H1 (cell line): Measurements from ENCODE around the gene PLA2G4E. TPM values are rescaled to one million over a fixed set of nuclear protein-coding genes. Genes with fewer than 3 reads are reported as not detected.

Experiments used
- FOSL1 ChIP-seq: IDR thresholded peaks from 2 replicates; pipeline ENCODE4 v1.6.1; 2011; ENCODE audit warnings: mild to moderate bottlenecking, low read depth, low read length, moderate library complexity; ENCODE audit not compliant: insufficient read depth
- GABPA ChIP-seq: IDR thresholded peaks from 2 replicates; pipeline ENCODE4 v1.6.1; 2011; ENCODE audit warnings: mild to moderate bottlenecking, low read length, moderate library complexity, borderline replicate concordance; ENCODE audit not compliant: insufficient read depth
- KDM1A ChIP-seq: fragments of 200-600, 300-600 bp; sonication (generic); IDR thresholded peaks from 2 replicates; pipeline ENCODE4 v1.7.1; 2016; ENCODE audit warnings: mild to moderate bottlenecking, low read length, borderline replicate concordance
- MAFK ChIP-seq: IDR thresholded peaks from 2 replicates; pipeline ENCODE4 v1.6.1; 2012; ENCODE audit warnings: low read depth, mild to moderate bottlenecking, improper control_type of control experiment, low read length
- NRF1 ChIP-seq: IDR thresholded peaks from 2 replicates; pipeline ENCODE4 v1.6.1; 2011; ENCODE audit warnings: mild to moderate bottlenecking, low read depth, low read length, improper control_type of control experiment
- RBBP5 ChIP-seq: IDR thresholded peaks from 2 replicates; pipeline ENCODE4 v1.7.1; 2012; ENCODE audit warnings: low read depth, mild to moderate bottlenecking, inconsistent platforms, low read length, moderate library complexity, borderline replicate concordance
- SIN3A ChIP-seq, 2 experiments: IDR thresholded peaks in 1 of 2; conservative IDR thresholded peaks in 1 of 2; 2 replicates each; pipeline ENCODE4 v1.6.1; 2011 to 2012; ENCODE audit warnings: low read length in 2 of 2, improper control_type of control experiment in 1 of 2, low read depth in 1 of 2, mild to moderate bottlenecking in 1 of 2
- SP2 ChIP-seq: IDR thresholded peaks from 2 replicates; pipeline ENCODE4 v1.6.1; 2012; ENCODE audit warnings: mild to moderate bottlenecking, low read length, inconsistent platforms
- SRF ChIP-seq: IDR thresholded peaks from 2 replicates; pipeline ENCODE4 v1.6.1; 2011; ENCODE audit warnings: mild to moderate bottlenecking, low read depth, low read length, moderate library complexity
- TBP ChIP-seq: IDR thresholded peaks from 2 replicates; pipeline ENCODE4 v1.6.1; 2011; ENCODE audit warnings: low read depth, low read length, improper control_type of control experiment
- polyA plus RNA-seq, 7 experiments: library from polyadenylated mRNA; depleted of rRNA in 3 of 7; stranded (reverse) in 5 of 7; unstranded in 2 of 7; fragments of >200 nt in 5 of 7; fragments of 200-250 nt in 2 of 7; gene quantifications; 1 replicate in 5 of 7; 2 replicates in 1 of 7; 4 replicates in 1 of 7; pipeline versions ENCODE4 v1.2.1 to v1.2.3, GENCODE V29; 2011 to 2013; ENCODE audit warnings: missing spikeins in 2 of 7, mixed read lengths in 2 of 7
- total RNA-seq: library from RNA; stranded (reverse); fragmentation: NEBNext Ultra II Directional; extraction: Animal tissue kit (Norgen Biotek cat#: 25700); gene quantifications from 2 replicates; pipeline ENCODE4 v1.2.1, GENCODE V29; 2021

Gene PLA2G4E
- total and polyA plus RNA-seq, 2 of the 8 experiments (the other 6 are each of a cell fraction or from before 2014, with no cell fraction given): 0.03 TPM; not detected in 1

GRCh38 chr15:42048080-42048820 lies 27.4 kb upstream of the PLA2G4E start (continued):
- no peak for TF ChIP-seq TBP
- TF ChIP-seq NRF1: no peak
- no peak for TF ChIP-seq SRF
- TF ChIP-seq SP2: no peak
- no peak for TF ChIP-seq SIN3A (conservative IDR thresholded peaks at IDR 0.05 in 1 of 2, IDR thresholded peaks at IDR 0.05 in 1 of 2; ENCODE audit: low read depth in 1 of 2, low read length in 2 of 2)
- no peak for TF ChIP-seq GABPA
- no peak for TF ChIP-seq FOSL1
- no peak for TF ChIP-seq MAFK
- no peak for TF ChIP-seq RBBP5
- TF ChIP-seq KDM1A: no peak
